GM23338 (cell line): ENCODE results near the gene MMP28.

Source experiments
- CREB1 ChIP-seq: fragments of 250-450 bp; sonication (Bioruptor Pico); IDR thresholded peaks from 2 replicates; pipeline ENCODE4 v1.5.0; 2020; ENCODE audit warnings: low read depth, mild to moderate bottlenecking, moderate library complexity
- CTCF ChIP-seq, 2 experiments: fragments of 200-600 bp in 1 of 2; sonication (generic) in 1 of 2; conservative IDR thresholded peaks; 2 replicates each; pipeline versions ENCODE4 v1.5.1 to v1.6.1; 2016 to 2017; ENCODE audit warnings: antibody characterized with exemption in 2 of 2, low read depth in 2 of 2, mild to moderate bottlenecking in 2 of 2, moderate library complexity in 1 of 2
- EZH2 ChIP-seq: fragments of 200-600 bp; sonication (generic); IDR thresholded peaks from one replicate; pipeline ENCODE4 v1.8.0; 2017; ENCODE audit warnings: antibody characterized with exemption, mild to moderate bottlenecking, low read depth; ENCODE audit not compliant: unreplicated experiment
- EZH2phosphoT487 ChIP-seq: fragments of 200-600 bp; sonication (generic); IDR thresholded peaks from one replicate; pipeline ENCODE4 v1.8.1; 2018; ENCODE audit warnings: antibody characterized with exemption; ENCODE audit not compliant: unreplicated experiment
- JUNB ChIP-seq: IDR thresholded peaks from one replicate; pipeline ENCODE4 v1.6.1; 2016; ENCODE audit warnings: antibody characterized with exemption; ENCODE audit not compliant: unreplicated experiment
- NANOG ChIP-seq: IDR thresholded peaks from 2 replicates; pipeline ENCODE4 v1.6.1; 2016; ENCODE audit warnings: antibody characterized with exemption, borderline replicate concordance
- POLR2AphosphoS5 ChIP-seq: IDR thresholded peaks from 2 replicates; pipeline ENCODE4 v1.6.1; 2016; ENCODE audit warnings: antibody characterized with exemption, low read depth
- REST ChIP-seq: IDR thresholded peaks from one replicate; pipeline ENCODE4 v1.6.1; 2018; ENCODE audit warnings: antibody characterized with exemption; ENCODE audit not compliant: unreplicated experiment
- STAT1 ChIP-seq: IDR thresholded peaks from one replicate; pipeline ENCODE4 v1.6.1; 2016; ENCODE audit warnings: antibody characterized with exemption; ENCODE audit not compliant: unreplicated experiment
- TF ChIP-seq, protein P1 (sequence below): IDR thresholded peaks from 2 replicates; pipeline ENCODE4 v1.6.1; 2016; ENCODE audit warnings: antibody characterized with exemption

DNA sequence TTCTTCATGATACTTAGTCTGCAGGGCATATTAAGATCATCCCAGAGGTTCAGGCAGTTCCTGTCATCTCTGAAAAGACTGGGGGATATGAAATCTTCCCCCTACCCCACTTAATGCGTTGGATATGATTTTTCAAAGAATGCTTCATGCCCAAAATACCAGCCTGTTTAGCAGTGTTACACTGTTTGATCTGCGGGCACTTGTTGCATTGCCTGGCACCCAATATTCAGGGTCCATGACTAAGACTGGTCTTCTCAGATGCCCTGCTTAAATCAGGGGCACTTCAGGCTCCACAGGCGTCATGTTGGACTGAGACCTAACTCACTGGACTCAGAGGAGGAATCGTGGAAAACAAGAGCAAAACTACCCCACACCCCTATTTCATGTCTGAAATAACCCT lies 70.4 kb downstream of the MMP28 start:
- TF ChIP-seq EZH2phosphoT487 (no peak), CTCF (conservative IDR thresholded peaks at IDR 0.05; ENCODE audit: low read depth in 2 of 2) (no peak), EZH2 (no peak), POLR2AphosphoS5 (no peak), REST (no peak), CREB1 (no peak), NANOG (no peak), STAT1 (no peak), JUNB (no peak)
- TF ChIP-seq, protein P1, sequence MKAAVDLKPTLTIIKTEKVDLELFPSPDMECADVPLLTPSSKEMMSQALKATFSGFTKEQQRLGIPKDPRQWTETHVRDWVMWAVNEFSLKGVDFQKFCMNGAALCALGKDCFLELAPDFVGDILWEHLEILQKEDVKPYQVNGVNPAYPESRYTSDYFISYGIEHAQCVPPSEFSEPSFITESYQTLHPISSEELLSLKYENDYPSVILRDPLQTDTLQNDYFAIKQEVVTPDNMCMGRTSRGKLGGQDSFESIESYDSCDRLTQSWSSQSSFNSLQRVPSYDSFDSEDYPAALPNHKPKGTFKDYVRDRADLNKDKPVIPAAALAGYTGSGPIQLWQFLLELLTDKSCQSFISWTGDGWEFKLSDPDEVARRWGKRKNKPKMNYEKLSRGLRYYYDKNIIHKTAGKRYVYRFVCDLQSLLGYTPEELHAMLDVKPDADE = no peak
